ENCODE measurements around the gene LDHD.

Gene LDHD

GRCh38 chr16:75102595-75102994 is 14.0 kb downstream of the LDHD start:
- H3K27me3 ChIP-seq (ENCODE audit: control insufficient read depth, insufficient read depth, low read length), result no peaks in the 10 kb centered on the region
- no peaks in the 10 kb centered on the region for H3K36me3 ChIP-seq (ENCODE audit: control insufficient read depth, insufficient read depth, low read length)
- peaks cover 46% of the 10 kb centered on the region for H3K4me1 ChIP-seq (ENCODE audit: control insufficient read depth, insufficient read depth, low read length)
- no peak overlapping the region for H3K9ac ChIP-seq (ENCODE audit: low read length)
- no peak overlapping the region for H3K27ac ChIP-seq (ENCODE audit: low read depth, low read length)
- no peak overlapping the region for H3K4me3 ChIP-seq (ENCODE audit: low read length)

GRCh38 chr16:75101635-75102034 is 14.9 kb downstream of the LDHD start:
- no peak overlapping the region for H3K27ac ChIP-seq (ENCODE audit: low read depth, low read length)
- no peaks in the 10 kb centered on the region for H3K36me3 ChIP-seq (ENCODE audit: control insufficient read depth, insufficient read depth, low read length)
- no peak overlapping the region for H3K9ac ChIP-seq (ENCODE audit: low read length)

GRCh38 chr16:75100603-75100990 is 16.0 kb downstream of the LDHD start:
- H3K36me3 ChIP-seq (ENCODE audit: control insufficient read depth, insufficient read depth, low read length), result no peaks in the 10 kb centered on the region
- no peak overlapping the region for H3K27ac ChIP-seq (ENCODE audit: low read depth, low read length)
- no peaks in the 10 kb centered on the region for H3K27me3 ChIP-seq (ENCODE audit: control insufficient read depth, insufficient read depth, low read length)
- peaks cover 29% of the 10 kb centered on the region for H3K4me1 ChIP-seq (ENCODE audit: control insufficient read depth, insufficient read depth, low read length)
- no peak overlapping the region for H3K9ac ChIP-seq (ENCODE audit: low read length)
- no peak overlapping the region for H3K4me3 ChIP-seq (ENCODE audit: low read length)

More at GRCh38 chr16:75101635-75102034, 14.9 kb downstream of the LDHD start:
- H3K4me1 ChIP-seq (ENCODE audit: control insufficient read depth, insufficient read depth, low read length), result peaks cover 39% of the 10 kb centered on the region
- H3K4me3 ChIP-seq (ENCODE audit: low read length), result no peak overlapping the region
- H3K27me3 ChIP-seq (ENCODE audit: control insufficient read depth, insufficient read depth, low read length), result no peaks in the 10 kb centered on the region

- H3K36me3 ChIP-seq (ENCODE audit: control insufficient read depth, insufficient read depth, low read length), result no peaks in the 10 kb centered on the region
- peak overlapping the region; percentile 10 for H3K27ac ChIP-seq (ENCODE audit: low read depth, low read length)
- peaks cover 23% of the 10 kb centered on the region for H3K4me1 ChIP-seq (ENCODE audit: control insufficient read depth, insufficient read depth, low read length)
- H3K9ac ChIP-seq (ENCODE audit: low read length), result no peak overlapping the region
- H3K27me3 ChIP-seq (ENCODE audit: control insufficient read depth, insufficient read depth, low read length), result no peaks in the 10 kb centered on the region
- H3K4me3 ChIP-seq (ENCODE audit: low read length), result no peak overlapping the region
Observed at GRCh38 chr16:75099738-75100602, 16.6 kb downstream of the LDHD start.

- no peaks in the 10 kb centered on the region for H3K36me3 ChIP-seq (ENCODE audit: control insufficient read depth, insufficient read depth, low read length)
- H3K9ac ChIP-seq (ENCODE audit: low read length), result no peak overlapping the region
- H3K4me1 ChIP-seq (ENCODE audit: control insufficient read depth, insufficient read depth, low read length), result peaks cover 15% of the 10 kb centered on the region
- no peak overlapping the region for H3K27ac ChIP-seq (ENCODE audit: low read depth, low read length)
- H3K4me3 ChIP-seq (ENCODE audit: low read length), result no peak overlapping the region
- no peaks in the 10 kb centered on the region for H3K27me3 ChIP-seq (ENCODE audit: control insufficient read depth, insufficient read depth, low read length)
Observed at GRCh38 chr16:75099075-75099667, 17.4 kb downstream of the LDHD start.

- Histone ChIP-seq H3K36me3 (ENCODE audit: control insufficient read depth, insufficient read depth, low read length) (no peaks in the 10 kb centered on the region), H3K27ac (ENCODE audit: low read depth, low read length) (peak overlapping the region; percentile 25), H3K4me3 (ENCODE audit: low read length) (no peak overlapping the region), H3K27me3 (ENCODE audit: control insufficient read depth, insufficient read depth, low read length) (no peaks in the 10 kb centered on the region), H3K4me1 (ENCODE audit: control insufficient read depth, insufficient read depth, low read length) (peaks cover 14% of the 10 kb centered on the region), H3K9ac (ENCODE audit: low read length) (no peak overlapping the region)
Observed at GRCh38 chr16:75097941-75098901, 18.4 kb downstream of the LDHD start.

- no peak overlapping the region for H3K9ac ChIP-seq (ENCODE audit: low read length)
- H3K4me3 ChIP-seq (ENCODE audit: low read length), result no peak overlapping the region
- peaks cover 14% of the 10 kb centered on the region for H3K4me1 ChIP-seq (ENCODE audit: control insufficient read depth, insufficient read depth, low read length)
- H3K27ac ChIP-seq (ENCODE audit: low read depth, low read length), result peak overlapping the region; percentile 47
- no peaks in the 10 kb centered on the region for H3K36me3 ChIP-seq (ENCODE audit: control insufficient read depth, insufficient read depth, low read length)
- H3K27me3 ChIP-seq (ENCODE audit: control insufficient read depth, insufficient read depth, low read length), result no peaks in the 10 kb centered on the region
Observed at GRCh38 chr16:75097191-75097761, 19.3 kb downstream of the LDHD start.

- Histone ChIP-seq H3K4me3 (ENCODE audit: low read length) (no peak overlapping the region), H3K4me1 (ENCODE audit: control insufficient read depth, insufficient read depth, low read length) (peaks cover 14% of the 10 kb centered on the region), H3K27ac (ENCODE audit: low read depth, low read length) (peak overlapping the region; percentile 47), H3K36me3 (ENCODE audit: control insufficient read depth, insufficient read depth, low read length) (no peaks in the 10 kb centered on the region), H3K9ac (ENCODE audit: low read length) (no peak overlapping the region), H3K27me3 (ENCODE audit: control insufficient read depth, insufficient read depth, low read length) (no peaks in the 10 kb centered on the region)
Observed at GRCh38 chr16:75096656-75097055, 19.9 kb downstream of the LDHD start.

GRCh38 chr16:75095204-75095621 is 21.4 kb downstream of the LDHD start:
- Histone ChIP-seq H3K27ac (ENCODE audit: low read depth, low read length) (no peak overlapping the region), H3K9ac (ENCODE audit: low read length) (no peak overlapping the region), H3K27me3 (ENCODE audit: control insufficient read depth, insufficient read depth, low read length) (no peaks in the 10 kb centered on the region), H3K4me3 (ENCODE audit: low read length) (no peak overlapping the region), H3K4me1 (ENCODE audit: control insufficient read depth, insufficient read depth, low read length) (peaks cover 14% of the 10 kb centered on the region), H3K36me3 (ENCODE audit: control insufficient read depth, insufficient read depth, low read length) (no peaks in the 10 kb centered on the region)

GRCh38 chr16:75093598-75094540 is 22.7 kb downstream of the LDHD start:
- no peak overlapping the region for H3K27ac ChIP-seq (ENCODE audit: low read depth, low read length)
- H3K36me3 ChIP-seq (ENCODE audit: control insufficient read depth, insufficient read depth, low read length), result no peaks in the 10 kb centered on the region
- no peaks in the 10 kb centered on the region for H3K27me3 ChIP-seq (ENCODE audit: control insufficient read depth, insufficient read depth, low read length)
- H3K4me3 ChIP-seq (ENCODE audit: low read length), result no peak overlapping the region
- no peak overlapping the region for H3K9ac ChIP-seq (ENCODE audit: low read length)
- H3K4me1 ChIP-seq (ENCODE audit: control insufficient read depth, insufficient read depth, low read length), result peaks cover 12% of the 10 kb centered on the region

- Histone ChIP-seq H3K4me3 (ENCODE audit: low read length) (no peak overlapping the region), H3K27me3 (ENCODE audit: control insufficient read depth, insufficient read depth, low read length) (no peaks in the 10 kb centered on the region), H3K4me1 (ENCODE audit: control insufficient read depth, insufficient read depth, low read length) (peaks cover 15% of the 10 kb centered on the region), H3K9ac (ENCODE audit: low read length) (no peak overlapping the region), H3K27ac (ENCODE audit: low read depth, low read length) (no peak overlapping the region), H3K36me3 (ENCODE audit: control insufficient read depth, insufficient read depth, low read length) (no peaks in the 10 kb centered on the region)
Observed at GRCh38 chr16:75092777-75093176, 23.8 kb downstream of the LDHD start.

Measured in rectal smooth muscle tissue (tissue), 1 donor.